NCI-H1436 (cell line): ENCODE results near the gene DLX3.
A peak's percentile ranks its signal among the peaks of the same experiment; 100 is the strongest.

Experiments
- DNase-seq: peaks from one replicate; lab custom pipeline; 2025; lab: John Stamatoyannopoulos, UW

The DLX3 gene

DNA sequence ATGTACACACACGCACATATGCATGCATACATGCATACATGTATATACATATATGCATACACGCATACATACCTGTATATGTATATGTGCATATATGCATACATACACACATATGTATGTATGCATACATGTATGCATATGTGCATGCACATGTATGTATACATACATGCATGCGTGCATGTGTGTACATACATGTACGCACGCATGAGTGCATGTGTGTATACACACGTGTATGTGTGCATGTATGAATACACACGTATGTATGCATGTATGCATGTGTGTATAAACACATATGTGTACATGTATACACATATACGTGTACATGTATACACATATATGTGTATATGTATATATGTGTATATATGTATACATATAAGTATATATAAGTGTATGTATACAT, 28.5 kb upstream of the DLX3 start:
- no peak for DNase-seq

DNA sequence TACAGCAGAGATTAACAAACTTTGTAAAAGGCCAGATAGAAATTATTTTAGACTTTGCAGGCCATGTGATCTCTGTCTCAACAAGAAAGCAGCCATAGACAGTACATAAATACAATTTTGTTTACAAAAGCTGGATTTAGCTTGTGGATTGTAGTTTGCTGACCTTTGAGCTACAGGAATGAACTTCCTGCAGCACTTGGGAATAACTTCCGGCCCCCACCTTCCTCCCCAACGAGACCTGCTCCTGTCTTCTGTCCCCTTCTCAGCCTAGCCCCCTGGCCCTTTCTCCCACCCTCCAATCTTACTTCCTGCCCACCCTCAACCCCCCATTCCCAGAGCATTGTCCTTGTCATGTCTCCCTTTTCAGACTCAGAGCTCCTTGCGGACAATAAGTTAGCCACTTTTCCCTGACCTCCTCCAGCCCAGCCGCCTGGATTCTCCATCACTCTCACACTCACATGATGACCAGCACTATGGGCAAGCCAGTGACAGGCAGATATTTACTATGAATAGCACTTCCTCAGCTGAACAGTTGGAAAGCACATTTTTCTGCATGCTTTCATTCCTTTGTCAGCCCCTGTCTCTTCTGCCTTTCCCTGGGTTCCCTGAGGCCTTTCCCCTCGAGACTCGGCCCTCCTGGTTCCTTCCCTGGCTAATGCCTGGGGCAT, 27.6 kb upstream of the DLX3 start:
- DNase-seq = no peak

DNA sequence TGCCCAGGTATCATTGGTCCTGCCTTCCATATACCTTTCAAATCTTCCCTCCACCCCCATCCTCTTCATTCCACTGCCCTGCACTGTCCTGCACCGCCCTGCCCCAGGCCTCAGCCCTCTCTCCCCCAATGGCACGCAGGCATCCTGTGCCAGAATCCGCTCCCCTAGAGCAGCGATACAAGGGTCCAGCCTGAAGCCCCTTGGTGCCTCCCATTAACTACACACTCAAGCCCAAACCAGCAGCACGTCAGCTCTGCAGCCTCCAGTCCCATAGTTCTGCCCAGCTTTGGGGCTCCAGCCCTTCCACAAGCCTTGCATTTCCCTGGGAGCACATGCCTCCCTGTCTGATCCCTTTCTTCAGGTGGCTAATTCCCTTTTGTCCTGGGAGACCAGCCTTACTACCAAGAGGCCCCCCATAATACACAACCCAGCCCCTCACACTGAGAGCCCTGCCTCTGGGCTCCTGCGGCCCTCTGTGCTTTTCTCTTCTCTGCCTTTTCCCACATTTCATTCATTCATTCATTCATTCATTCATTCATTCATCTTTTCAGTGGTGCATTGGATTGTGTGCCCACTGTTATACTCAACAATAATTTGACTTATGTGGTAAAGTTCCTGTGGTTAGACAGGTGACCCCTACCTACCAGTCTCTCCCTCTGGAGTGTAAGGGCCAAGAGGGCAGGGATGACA, 26.8 kb upstream of the DLX3 start:
- DNase-seq = no peak

DNA sequence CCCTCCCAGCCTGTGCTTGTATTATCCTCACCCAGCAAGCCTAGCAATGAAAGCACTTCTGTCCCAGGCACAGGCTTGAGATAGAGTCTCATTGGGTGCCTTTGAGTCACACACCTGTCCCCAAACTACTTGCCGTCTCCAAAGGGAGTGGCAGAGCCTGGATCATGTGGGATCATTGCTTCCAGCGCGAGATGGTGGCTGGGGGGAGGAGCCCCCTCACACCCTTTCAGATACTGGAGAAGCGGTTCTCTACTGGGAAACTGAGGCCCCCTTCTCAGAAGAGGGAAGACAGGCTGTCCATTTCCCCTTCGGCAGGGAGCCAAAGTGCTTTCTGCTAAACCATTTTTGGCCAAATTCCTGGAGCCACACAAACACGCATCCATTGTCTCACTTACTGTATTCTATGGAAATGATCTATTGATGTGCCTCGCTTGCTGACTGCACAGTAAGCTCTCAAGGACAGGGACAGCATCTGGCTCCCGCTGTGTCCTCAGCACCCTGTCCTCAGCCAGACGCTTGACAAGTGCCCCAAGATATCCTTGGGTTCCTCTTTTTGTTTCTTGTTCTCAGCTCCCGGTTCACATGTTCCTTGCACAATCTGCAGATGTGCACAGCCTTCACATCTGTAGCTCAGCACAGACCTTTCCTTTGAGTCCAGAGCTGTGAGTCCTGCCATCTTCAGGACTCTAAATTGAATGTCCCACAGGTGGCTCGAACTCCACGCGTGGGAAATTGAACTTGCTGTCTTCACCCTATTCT, 26.0 kb upstream of the DLX3 start:
- DNase-seq = no peak

DNA sequence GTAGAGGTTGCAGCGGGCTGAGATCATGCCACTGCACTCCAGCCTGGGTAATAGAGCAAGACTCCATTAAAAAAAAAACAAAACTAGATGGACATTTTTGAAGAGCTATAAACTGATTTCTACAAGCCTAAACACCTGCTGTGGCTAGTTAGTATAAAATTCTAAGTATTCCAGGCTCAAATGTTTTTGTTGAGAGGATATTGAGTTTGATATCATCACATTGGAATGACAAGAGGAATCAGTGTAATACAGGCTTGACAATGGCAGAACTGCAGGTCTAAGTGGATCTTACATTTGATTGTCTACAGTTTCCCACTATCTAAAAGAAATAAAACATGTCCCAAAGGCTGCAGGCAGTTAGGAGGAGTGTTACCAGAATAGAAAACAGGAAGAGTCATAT, 23.9 kb upstream of the DLX3 start:
- DNase-seq = no peak

DNA sequence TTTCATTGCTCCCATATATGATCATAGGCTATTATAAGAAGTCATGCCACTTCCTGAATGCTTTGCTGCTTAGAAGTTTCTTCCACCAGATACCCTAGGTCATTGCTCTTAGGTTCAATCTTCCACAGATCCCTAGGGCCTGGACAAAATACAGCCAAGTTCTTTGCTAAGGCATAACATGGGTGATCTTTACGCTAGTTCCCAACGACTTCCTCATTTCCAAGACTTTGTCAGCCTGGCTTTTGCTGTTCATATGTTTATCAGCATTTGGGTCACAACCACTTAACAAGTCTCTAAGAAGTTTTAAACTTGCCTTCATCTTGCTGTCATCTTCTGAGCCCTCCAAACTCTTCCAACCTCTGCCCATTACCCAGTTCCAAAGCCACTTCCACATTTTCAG, 20.1 kb upstream of the DLX3 start:
- DNase-seq = no peak

DNA sequence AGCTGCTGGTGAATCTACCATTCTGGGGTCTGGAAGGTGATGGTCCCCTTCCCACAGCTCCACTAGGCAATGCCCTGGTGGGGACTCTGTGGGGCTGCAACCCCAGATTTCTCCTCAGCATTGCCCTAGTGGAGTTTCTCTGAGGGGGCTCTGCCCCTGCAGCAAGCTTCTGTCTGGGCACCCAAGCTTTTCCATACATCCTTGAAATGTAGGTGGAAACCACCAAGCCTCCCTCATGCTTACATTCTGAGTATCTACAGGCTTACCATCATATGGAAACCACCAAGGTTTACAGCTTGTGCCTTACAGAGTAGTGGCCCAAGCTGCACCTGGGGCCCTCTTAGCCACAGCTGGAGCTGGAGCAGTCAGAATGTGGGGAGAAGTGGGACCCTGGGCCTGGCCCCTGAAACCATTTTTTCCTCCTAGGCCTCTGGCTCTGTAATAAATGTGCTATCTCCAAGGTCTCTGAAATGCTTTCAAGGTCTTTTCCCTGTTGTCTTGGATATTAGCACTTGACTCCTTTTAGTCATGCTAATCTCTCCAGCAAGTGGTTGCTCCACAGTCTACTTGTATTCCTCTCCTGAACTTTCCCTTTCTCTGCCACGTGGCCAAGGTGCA, 19.6 kb upstream of the DLX3 start:
- no peak for DNase-seq

DNA sequence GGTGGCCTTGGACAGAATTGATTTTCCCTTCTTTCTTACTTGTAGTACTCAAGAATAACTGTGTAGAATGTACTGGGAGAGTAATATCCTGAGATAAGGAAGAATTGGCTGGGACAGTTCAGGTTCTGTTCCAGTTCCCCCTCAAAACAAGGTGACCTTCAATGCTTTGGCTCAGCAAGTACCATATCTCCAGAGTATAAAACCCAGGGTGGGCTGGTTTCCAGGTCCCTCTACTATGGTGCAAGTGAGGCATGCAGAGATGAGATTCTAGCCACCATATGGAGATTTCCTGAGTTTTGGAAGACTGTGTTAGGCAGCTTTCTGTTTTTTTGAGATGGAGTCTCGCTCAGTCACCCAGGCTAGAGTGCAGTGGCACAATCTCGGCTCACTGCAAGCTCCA, 18.1 kb upstream of the DLX3 start:
- DNase-seq = no peak

DNA sequence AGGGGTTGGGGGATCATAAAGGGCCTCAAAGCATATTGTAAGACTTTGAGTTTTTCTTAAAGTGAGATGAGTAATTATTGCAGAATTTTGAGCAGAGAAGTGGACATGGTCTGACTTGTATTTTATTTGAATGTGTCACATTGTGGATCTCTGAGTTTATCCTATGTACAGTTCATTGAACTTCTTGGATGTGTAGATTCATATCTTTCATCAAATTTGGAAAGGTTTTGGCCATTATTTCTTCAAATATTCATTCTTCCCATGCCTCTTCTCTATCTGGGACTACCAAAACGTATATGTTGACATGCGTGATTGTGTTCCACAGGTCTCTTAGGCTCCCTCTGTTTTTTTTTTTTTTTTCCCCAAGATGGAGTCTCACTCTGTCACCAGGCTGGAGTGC, 14.3 kb upstream of the DLX3 start:
- no peak for DNase-seq

DNA sequence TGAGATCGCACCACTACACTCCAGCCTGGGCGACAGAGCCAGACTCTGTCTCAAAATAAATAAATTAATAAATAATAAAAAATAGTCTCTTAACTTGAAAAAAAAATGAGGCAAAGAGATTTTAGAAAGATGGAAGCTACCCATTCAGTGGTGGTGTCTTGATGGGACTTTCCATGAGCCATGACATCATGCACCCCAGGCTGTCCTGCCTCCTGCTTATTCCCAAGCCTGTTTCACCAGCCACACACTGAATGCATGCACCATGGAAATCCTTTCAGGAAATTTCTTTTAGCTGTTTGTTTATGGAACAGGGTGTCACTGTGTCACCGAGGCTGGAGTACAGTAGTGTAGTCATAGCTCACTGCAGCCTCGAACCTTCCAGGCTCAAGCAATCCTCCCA, 8.9 kb upstream of the DLX3 start:
- DNase-seq = no peak

DNA sequence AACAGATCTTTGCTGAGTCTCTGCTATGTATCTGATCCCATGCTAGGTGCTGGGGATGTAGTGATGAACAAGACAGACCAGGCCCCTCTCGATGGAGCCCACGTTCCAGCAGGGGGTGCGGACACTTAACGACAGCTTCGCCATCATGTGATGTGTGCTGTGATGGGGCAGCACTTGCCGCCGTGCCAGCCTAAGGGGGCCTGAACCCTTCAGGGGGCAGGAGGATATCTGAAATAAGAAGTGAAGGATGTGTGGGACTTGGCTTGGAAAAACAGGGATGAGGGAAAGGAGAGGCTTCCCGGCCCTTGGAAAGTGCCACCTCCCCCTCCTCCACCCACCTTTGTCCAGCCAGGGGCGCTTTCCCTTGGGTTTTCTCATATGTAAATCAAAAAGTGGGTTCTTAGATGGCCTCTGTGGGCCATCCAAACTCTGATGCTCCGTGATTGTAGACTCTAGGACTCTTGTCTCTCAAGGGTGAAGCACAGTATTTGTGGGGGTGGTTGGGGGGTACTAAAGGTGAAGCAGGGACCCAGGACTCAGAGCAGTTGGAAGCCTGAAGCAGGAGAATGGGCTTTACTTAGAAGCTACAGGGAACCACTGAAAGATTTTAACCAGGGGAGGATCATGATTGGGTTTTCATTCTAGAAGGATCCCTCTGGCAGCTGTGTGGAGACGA, 4.0 kb upstream of the DLX3 start:
- no peak for DNase-seq

DNA sequence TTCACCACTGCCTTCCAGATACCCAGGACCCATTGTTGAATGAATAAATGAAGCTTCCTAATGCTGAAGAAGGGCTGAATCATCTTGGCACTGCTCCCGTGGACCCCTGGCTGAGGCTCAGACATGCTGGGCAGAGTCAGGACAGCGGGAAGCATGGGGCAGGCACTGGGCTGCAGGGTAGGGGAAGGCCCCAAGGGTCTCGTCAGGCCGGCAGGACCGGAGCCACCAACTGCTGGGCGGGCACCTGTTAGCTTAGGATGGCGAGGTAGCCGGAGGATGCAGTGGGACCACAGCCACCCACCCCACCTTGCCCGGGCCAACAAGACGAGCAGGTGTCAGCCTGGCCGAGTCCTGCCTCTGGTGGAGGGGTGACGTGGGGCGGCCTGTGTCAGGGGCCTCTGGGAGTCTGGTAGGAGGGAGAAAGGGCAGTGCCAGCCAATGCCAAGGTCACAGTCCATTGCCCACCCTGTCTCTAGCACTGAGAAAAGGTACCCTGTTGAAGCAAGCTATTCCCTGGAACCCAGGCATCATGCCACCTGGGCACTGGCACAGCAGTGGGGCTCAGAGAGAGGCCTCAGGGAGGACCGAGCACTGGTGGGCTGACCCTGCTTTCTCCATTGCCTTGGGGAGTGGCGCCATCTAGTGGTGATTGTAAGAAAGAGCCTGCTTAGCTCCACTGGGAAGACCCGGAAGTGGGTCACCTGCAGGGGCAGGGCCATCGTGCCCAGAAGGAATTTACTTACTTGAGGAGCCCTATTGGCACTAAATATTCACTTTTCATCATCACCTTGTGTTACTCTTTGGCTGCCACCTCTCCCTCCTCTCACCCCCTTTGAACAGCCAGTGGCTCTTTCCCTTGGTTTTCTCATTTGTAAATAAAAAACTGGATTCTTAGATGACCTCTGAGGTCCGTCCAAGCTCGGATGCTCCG, 3.0 kb upstream of the DLX3 start:
- peak; percentile 94 for DNase-seq

DNA sequence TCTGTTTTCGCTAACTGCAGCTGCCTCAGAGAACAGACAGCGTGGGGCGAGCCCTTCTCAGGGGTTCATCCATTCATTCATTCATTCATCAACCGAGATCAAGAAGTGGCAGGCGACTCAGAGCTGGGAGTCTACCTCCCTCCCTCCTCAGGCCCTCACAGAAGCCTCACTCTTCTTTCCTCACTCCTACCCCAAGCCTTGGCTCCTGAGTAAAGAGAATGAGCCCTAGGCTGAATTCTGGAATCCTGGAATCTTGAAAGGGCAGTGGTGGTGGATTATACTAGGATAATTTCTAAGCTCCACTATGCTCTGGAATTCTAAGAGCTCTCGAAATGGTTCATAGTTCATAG, 2.3 kb upstream of the DLX3 start:
- no peak for DNase-seq

DNA sequence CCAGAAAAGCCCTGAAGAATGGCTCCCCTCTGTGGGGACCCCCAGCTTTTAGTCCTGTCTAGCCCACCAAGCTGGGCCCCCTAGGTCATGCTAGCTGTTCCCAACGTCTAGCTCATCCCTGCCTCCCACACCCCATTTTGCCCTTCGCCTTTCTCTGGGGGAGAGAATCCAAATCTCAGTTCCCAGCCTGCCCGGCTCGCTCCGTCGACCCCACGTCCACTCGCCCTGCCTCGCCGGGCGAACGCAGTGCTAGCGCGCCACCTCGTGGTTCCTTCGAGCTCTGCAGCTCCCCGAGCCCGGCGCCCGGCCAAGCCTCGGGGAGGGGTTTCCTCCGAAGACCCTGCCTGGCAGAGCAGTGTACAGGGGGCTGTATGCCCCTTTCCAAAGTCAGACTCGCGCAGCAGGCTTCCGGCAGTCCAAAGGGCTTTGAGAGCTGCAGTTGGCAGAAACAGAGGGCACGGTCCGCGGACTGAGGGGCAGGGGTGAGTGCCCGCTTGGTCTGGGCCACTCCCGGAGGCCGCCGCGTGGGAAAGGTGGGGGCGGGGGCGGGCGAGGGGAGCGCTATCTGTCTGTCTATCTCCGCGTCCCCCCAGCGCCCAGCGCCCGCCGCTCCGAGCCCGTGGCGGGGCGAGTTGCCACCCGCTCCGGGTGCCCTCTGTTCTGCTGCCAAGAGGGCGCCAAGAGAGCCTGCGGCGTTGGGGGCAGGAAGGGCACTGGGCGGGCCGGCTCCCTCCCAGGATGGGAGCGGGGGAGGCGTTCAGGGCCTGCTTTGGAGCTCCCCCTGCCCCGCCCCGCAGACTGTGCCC, 1.7 kb upstream of the DLX3 start:
- peak; percentile 61 for DNase-seq

DNA sequence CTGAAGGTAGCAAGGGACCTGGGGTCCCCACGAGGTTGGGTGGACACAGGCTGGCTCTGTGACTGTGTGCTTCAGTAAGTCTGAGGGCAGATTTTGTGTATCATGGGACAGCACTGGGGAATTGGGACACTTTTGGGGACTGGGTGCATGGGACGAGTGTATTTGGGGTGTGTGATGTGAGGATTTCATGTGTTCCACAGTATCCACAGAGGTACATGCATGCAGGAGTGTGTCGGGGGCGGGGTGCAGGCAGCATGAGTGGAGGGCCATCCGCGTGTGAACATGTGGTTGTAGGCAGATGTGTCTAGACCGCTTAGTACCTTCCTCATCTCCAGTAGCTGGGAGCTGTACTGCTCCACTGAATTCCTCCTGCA, 1.1 kb upstream of the DLX3 start:
- no peak for DNase-seq

DNA sequence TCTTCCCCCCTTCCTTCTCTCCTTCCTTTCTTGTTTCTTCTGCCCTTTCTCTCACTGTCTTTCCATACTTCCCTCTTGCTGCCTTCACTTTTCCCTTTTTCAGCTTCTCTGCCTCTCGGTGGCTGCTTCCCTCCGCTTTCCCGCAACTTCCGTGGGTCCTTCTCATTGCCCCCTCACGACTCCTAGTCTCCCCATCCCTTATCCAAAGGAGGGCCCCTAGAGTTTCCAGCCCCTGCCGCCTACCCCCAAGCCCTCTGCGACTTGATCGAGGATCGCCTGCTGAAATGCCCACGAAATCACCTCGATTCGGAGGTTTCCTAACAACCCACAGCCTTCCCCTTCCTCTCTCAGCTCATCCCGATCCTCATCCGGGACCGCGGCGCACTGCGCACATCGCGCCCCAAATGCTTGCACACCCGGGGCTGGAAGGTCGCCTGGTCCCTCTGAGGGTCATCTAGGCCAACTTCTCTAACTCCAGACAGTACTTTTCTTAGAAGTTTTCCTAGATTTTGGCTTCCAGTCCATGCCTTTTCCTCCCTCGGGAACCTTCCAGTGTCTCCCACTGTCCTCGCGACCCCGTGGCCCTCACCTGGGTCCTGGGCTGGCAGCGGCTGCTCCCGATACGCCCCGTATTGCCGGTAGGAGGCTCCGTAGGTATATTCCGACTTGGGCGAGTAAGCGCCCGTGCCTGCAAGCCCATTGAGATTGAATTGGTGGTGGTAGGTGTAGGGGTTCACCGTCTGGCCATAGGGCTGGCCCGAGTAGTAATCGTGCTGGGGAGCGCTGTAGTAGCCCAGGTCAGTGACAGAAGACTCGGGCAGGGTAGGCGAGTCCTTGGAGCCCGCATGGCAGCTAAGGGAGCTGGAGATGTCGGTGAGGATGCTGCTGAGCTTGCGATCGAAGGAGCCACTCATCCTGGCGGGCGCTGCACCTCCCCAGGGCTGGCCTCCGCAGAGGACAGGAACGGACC, 654 bp downstream of the DLX3 start:
- DNase-seq = no peak

DNA sequence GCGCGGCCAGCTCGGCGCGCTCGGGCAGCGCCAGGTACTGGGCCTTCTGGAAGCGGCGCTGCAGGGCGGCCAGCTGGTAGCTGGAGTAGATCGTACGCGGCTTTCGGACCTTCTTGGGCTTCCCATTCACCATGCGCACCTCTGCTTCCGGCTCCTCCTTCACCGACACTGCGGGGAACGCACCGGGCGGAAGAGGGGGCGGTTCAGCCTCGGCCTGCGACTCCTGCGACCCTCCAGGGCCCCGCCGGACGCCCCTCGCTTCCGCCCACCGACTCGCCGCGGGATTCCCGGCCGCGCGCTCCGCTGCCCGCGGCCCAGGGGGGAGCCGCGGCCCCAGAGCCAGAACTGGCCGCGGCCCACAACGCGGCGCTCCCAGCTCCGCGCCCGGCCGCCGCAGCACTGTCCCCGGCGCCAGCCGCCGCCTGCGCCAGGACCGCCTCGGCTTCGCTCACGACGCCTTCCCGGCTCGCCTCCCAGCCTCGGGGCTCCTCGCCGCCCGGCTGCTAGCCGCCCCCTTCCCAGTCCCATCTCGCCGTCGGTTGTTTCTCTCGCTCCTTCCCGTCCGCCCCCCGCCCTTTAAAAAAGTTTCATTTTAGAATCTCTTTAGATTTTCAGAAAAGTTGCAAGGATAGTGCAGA, 1.5 kb downstream of the DLX3 start:
- no peak for DNase-seq

DNA sequence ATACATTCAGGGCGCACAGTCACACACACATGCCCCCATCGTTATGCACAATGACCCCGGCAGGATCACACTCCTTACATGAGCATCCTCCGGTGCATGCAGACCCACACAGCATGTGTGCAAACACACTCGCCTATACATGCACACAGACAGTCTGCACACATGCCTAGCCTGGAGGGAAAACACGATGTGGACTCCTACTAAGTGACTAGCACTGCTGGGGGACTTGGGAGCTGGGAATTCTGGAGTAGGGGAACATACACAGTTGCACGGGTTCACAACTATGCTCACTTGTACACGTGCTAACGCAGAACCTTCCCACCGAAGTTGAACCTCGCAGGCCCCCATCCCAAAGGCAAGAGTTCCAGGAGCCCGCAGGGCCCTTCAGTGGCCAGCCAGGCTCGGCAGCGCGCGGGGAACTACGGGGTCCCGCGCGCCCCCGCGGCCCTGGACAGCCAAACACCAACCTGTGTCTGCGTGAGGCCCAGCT, 2.0 kb downstream of the DLX3 start:
- no peak for DNase-seq
